H7 (cell line): ENCODE measurements around the gene PBX2. TPM values are rescaled to one million over a fixed set of nuclear protein-coding genes. Genes with fewer than 3 reads are reported as not detected.
A peak's percentile ranks its signal among the peaks of the same experiment; 100 is the strongest.

ENCODE experiments used
- DNase-seq: peaks from one replicate; pipeline ENCODE4 v3.0.0; 2012
- H3K27me3 ChIP-seq: 2 replicates; pipeline ENCODE4 v1.6.0; 2011; ENCODE audit warnings: mild to moderate bottlenecking, low read length; ENCODE audit not compliant: control insufficient read depth, insufficient read depth
- H3K36me3 ChIP-seq: replicated peaks from 2 replicates; pipeline ENCODE4 v1.5.1; 2011; ENCODE audit warnings: low read length; ENCODE audit not compliant: control insufficient read depth, insufficient read depth
- H3K4me3 ChIP-seq: 2 replicates; pipeline ENCODE4 v1.5.1; 2011; ENCODE audit warnings: low read depth, mild to moderate bottlenecking, control low read depth, low read length, moderate library complexity; ENCODE audit not compliant: insufficient read depth
- total RNA-seq: library from RNA; depleted of rRNA; stranded (reverse); fragments of >200 nt; shearing (Covaris generic); gene quantifications from 2 replicates; pipeline ENCODE4 v1.2.3, GENCODE V29; 2014; rRNA removed

Gene PBX2
- total RNA-seq: 64.2 and 67.7 TPM in 2 replicates

- peak; percentile 94 for DNase-seq
- peak within 1 kb of the TSS; percentile 66 for H3K4me3 ChIP-seq
- peaks cover 18% of the 10 kb centered on the region for H3K36me3 ChIP-seq
- H3K27me3 ChIP-seq: no peaks in the 10 kb centered on the region
Measured at GRCh38 chr6:32190054-32190851, at the start of gene PBX2. TSS of gene PBX2 (minus strand) at chr6:32190202. CDS start at chr6:32189915, 287 bp downstream.

GRCh38 chr6:32239462-32239861 is 49.5 kb upstream of the PBX2 start:
- peaks cover 5% of the 10 kb centered on the region; the same call in 1 of the 2 replicates for H3K27me3 ChIP-seq
- DNase-seq: no peak
- no peaks in the 10 kb centered on the region for H3K36me3 ChIP-seq
- H3K4me3 ChIP-seq: no peak overlapping the region

- Histone ChIP-seq H3K27me3 (peaks cover 2% of the 10 kb centered on the region; the same call in 1 of the 2 replicates), H3K4me3 (no peak overlapping the region), H3K36me3 (no peaks in the 10 kb centered on the region)
- peak; percentile 62 for DNase-seq
Measured at GRCh38 chr6:32234934-32235333, 44.9 kb upstream of the PBX2 start.

GRCh38 chr6:32226434-32226833 is 36.4 kb upstream of the PBX2 start:
- Histone ChIP-seq H3K27me3 (peaks cover 17% of the 10 kb centered on the region; the same call in 1 of the 2 replicates), H3K4me3 (no peak overlapping the region), H3K36me3 (no peaks in the 10 kb centered on the region)
- DNase-seq: no peak

- DNase-seq: no peak
- Histone ChIP-seq H3K4me3 (no peak overlapping the region), H3K36me3 (no peaks in the 10 kb centered on the region), H3K27me3 (peaks cover 13% of the 10 kb centered on the region; the same call in 1 of the 2 replicates)
Measured at GRCh38 chr6:32224696-32225095, 34.7 kb upstream of the PBX2 start.

GRCh38 chr6:32223258-32224235 is 33.5 kb upstream of the PBX2 start, which contains the start of gene NOTCH4:
TSS of gene NOTCH4 (minus strand) at chr6:32224067. CDS start at chr6:32223928, 139 bp downstream.
- Histone ChIP-seq H3K27me3 (peaks cover 15% of the 10 kb centered on the region; the same call in 1 of the 2 replicates), H3K4me3 (no peak within 1 kb of the TSS), H3K36me3 (no peaks in the 10 kb centered on the region)
- peak; percentile 28 for DNase-seq

- H3K4me3 ChIP-seq: no peak overlapping the region
- no peak for DNase-seq
- H3K27me3 ChIP-seq: peaks cover 15% of the 10 kb centered on the region; the same call in 1 of the 2 replicates
- H3K36me3 ChIP-seq: no peaks in the 10 kb centered on the region
Measured at GRCh38 chr6:32222333-32223230, 32.6 kb upstream of the PBX2 start.

- no peak for DNase-seq
- no peaks in the 10 kb centered on the region for H3K36me3 ChIP-seq
- peaks cover 6% of the 10 kb centered on the region; the same call in 1 of the 2 replicates for H3K27me3 ChIP-seq
- no peak overlapping the region for H3K4me3 ChIP-seq
Measured at GRCh38 chr6:32220021-32220420, 30.0 kb upstream of the PBX2 start.

- DNase-seq: no peak
- no peaks in the 10 kb centered on the region for H3K36me3 ChIP-seq
- peaks cover 4% of the 10 kb centered on the region; the same call in 1 of the 2 replicates for H3K27me3 ChIP-seq
- H3K4me3 ChIP-seq: no peak overlapping the region
Measured at GRCh38 chr6:32218167-32218566, 28.2 kb upstream of the PBX2 start.

- Histone ChIP-seq H3K4me3 (no peak overlapping the region), H3K36me3 (no peaks in the 10 kb centered on the region), H3K27me3 (peaks cover 2% of the 10 kb centered on the region; the same call in 1 of the 2 replicates)
- no peak for DNase-seq
Measured at GRCh38 chr6:32216998-32217397, 27.0 kb upstream of the PBX2 start.

GRCh38 chr6:32216285-32216684 is 26.3 kb upstream of the PBX2 start:
- Histone ChIP-seq H3K27me3 (peaks cover 2% of the 10 kb centered on the region; the same call in 1 of the 2 replicates), H3K4me3 (no peak overlapping the region), H3K36me3 (no peaks in the 10 kb centered on the region)
- no peak for DNase-seq

GRCh38 chr6:32215617-32216016 is 25.6 kb upstream of the PBX2 start:
- H3K4me3 ChIP-seq: no peak overlapping the region
- DNase-seq: no peak
- peaks cover 2% of the 10 kb centered on the region; the same call in 1 of the 2 replicates for H3K27me3 ChIP-seq
- H3K36me3 ChIP-seq: no peaks in the 10 kb centered on the region

GRCh38 chr6:32214126-32214525 is 24.1 kb upstream of the PBX2 start:
- Histone ChIP-seq H3K4me3 (no peak overlapping the region), H3K27me3 (no peaks in the 10 kb centered on the region; the same call in 1 of the 2 replicates), H3K36me3 (no peaks in the 10 kb centered on the region)
- peak; percentile 6 for DNase-seq
